Sigmoid colon (tissue), 4 donors: Measurements from ENCODE around the gene SLC45A2.

Experiments
- CTCF ChIP-seq, 4 experiments: fragments of 450-650 bp in 3 of 4; fragments of 200-600 bp in 1 of 4; IDR thresholded peaks; one replicate each; pipeline ENCODE4 v1.5.1; 2016 to 2019; ENCODE audit warnings: antibody characterized with exemption in 4 of 4, mild to moderate bottlenecking in 3 of 4, moderate library complexity in 2 of 4
- POLR2A ChIP-seq, 2 donors: fragments of 450-650 bp; IDR thresholded peaks; one replicate each; pipeline ENCODE4 v1.6.1; 2016; ENCODE audit warnings: antibody characterized with exemption in 2 of 2, mild to moderate bottlenecking in 2 of 2, moderate library complexity in 2 of 2
- POLR2AphosphoS5 ChIP-seq, 4 donors: sonication (generic); formaldehyde crosslinking; IDR thresholded peaks; one replicate each; pipeline ENCODE4 v1.6.1; 2017; ENCODE audit warnings: antibody characterized with exemption in 4 of 4

- TF ChIP-seq CTCF (IDR thresholded peaks at IDR 0.05) (no peak), POLR2A (IDR thresholded peaks at IDR 0.05) (no peak), POLR2AphosphoS5 (IDR thresholded peaks at IDR 0.05) (no peak)
Observed at GRCh38 chr5:33984178-33984577, 315 bp downstream of the SLC45A2 start.
